SK-N-MC (cell line): Measurements from ENCODE around the gene MAP7.

Source experiments
- DNase-seq: peaks from one replicate; pipeline ENCODE4 v3.0.0-alpha.2; 2011; ENCODE audit warnings: low read depth, low spot score
- H3K27ac ChIP-seq: fragments of 200-600 bp; sonication (generic); 2 replicates; pipeline ENCODE4 v1.5.1; 2016; ENCODE audit warnings: mixed run types
- H3K36me3 ChIP-seq: fragments of 200-600 bp; sonication (generic); 2 replicates; pipeline ENCODE4 v1.6.1; 2017; ENCODE audit warnings: antibody characterized with exemption, low read length, mixed read lengths; ENCODE audit not compliant: insufficient read depth
- H3K4me3 ChIP-seq: fragments of 200-600 bp; sonication (generic); 2 replicates; pipeline ENCODE4 v1.5.1; 2016
- H3K9ac ChIP-seq: fragments of 200-600 bp; sonication (generic); 2 replicates; pipeline ENCODE4 v1.8.0; 2017; ENCODE audit warnings: mixed run types, mixed read lengths; ENCODE audit not compliant: insufficient read length
- H3K9me3 ChIP-seq: fragments of 200-600 bp; sonication (generic); 2 replicates; pipeline ENCODE4 v1.6.1; 2017; ENCODE audit warnings: low read depth, mild to moderate bottlenecking, antibody characterized with exemption, low read length, moderate library complexity, mixed read lengths
- EZH2 ChIP-seq: fragments of 200-600 bp; sonication (generic); IDR thresholded peaks from one replicate; pipeline ENCODE4 v1.6.1; 2017; ENCODE audit warnings: antibody characterized with exemption
- FOXP2 ChIP-seq: optimal IDR thresholded peaks from 2 replicates; pipeline ENCODE3; 2011; ENCODE audit warnings: mild to moderate bottlenecking, moderate library complexity; ENCODE audit not compliant: insufficient read depth; ENCODE audit errors: extremely low read length, control extremely low read depth
- POLR2AphosphoS5 ChIP-seq: IDR thresholded peaks from 2 replicates; pipeline ENCODE4 v1.6.1; 2012; ENCODE audit warnings: mild to moderate bottlenecking, low read depth, low read length, borderline replicate concordance

MAP7 gene

DNA sequence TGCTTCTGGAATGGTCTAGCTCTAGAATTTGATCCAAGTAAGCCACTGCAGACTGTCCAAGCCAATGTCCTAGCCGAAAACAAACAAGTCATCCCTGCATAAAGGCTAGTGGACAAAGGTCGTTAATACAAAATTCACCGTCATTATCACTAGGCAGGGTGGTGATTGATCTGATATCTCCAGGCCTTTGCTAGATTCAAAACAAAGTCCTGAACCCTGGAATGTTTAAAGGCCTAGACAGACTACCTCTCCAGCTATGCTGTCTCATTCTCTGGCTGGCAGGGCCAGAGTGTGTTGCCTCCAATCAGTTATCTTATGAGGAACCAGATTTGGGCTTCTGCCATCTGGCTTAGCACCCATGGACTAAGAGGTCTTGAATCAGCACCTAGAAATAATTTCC, 38.3 kb downstream of the MAP7 start:
- no peak overlapping the region for H3K27ac ChIP-seq
- no peaks in the 10 kb centered on the region for H3K9me3 ChIP-seq
- H3K36me3 ChIP-seq: no peaks in the 10 kb centered on the region
- no peak for DNase-seq
- no peak overlapping the region for H3K4me3 ChIP-seq
- TF ChIP-seq FOXP2: no peak
- TF ChIP-seq POLR2AphosphoS5: no peak
- TF ChIP-seq EZH2: no peak
- no peak overlapping the region for H3K9ac ChIP-seq

DNA sequence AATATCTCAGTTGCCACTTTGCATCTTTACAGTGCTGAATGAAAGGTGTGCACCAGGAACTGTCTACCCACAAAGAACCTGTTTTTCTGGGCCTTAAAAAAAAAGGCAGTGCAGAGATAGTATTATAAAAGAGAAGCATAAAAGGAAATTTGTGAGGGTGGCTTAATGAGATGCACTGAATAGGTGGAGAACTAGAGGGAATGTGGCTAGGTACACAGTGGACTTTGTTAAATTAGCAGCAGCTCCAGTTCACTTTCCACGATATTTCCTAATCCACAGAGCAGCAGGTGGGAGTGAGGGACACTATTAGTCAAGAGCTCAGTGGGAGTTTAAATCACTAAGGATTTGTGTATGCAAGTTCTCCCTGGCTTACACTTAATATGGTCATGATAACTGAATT, 38.8 kb downstream of the MAP7 start:
- no peak for DNase-seq
- no peaks in the 10 kb centered on the region for H3K36me3 ChIP-seq
- H3K9me3 ChIP-seq: no peaks in the 10 kb centered on the region
- no peak overlapping the region for H3K9ac ChIP-seq
- TF ChIP-seq POLR2AphosphoS5: no peak
- no peak for TF ChIP-seq FOXP2
- no peak for TF ChIP-seq EZH2
- H3K4me3 ChIP-seq: no peak overlapping the region
- H3K27ac ChIP-seq: no peak overlapping the region

DNA sequence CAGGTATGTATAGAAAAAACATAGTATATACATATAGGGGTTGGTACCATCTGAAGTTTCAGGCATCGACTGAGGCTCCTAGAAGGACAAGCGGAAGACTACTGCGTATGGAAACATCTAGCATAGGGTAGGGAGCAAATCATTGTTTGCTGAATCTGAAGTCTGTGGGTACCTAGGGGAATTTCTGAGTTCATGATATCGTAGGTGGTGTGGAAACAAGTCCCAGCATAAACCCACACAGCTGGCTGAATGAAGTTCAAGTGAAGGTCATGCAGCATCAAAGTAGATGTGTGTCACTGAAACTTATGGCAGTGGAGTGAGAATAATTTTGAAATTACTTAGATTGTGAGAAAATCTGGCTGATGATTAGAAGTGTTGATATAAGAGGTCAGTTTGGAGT, 39.4 kb downstream of the MAP7 start:
- no peaks in the 10 kb centered on the region for H3K9me3 ChIP-seq
- H3K9ac ChIP-seq: no peak overlapping the region
- H3K36me3 ChIP-seq: no peaks in the 10 kb centered on the region
- no peak overlapping the region for H3K4me3 ChIP-seq
- H3K27ac ChIP-seq: no peak overlapping the region
- no peak for TF ChIP-seq POLR2AphosphoS5
- no peak for DNase-seq

DNA sequence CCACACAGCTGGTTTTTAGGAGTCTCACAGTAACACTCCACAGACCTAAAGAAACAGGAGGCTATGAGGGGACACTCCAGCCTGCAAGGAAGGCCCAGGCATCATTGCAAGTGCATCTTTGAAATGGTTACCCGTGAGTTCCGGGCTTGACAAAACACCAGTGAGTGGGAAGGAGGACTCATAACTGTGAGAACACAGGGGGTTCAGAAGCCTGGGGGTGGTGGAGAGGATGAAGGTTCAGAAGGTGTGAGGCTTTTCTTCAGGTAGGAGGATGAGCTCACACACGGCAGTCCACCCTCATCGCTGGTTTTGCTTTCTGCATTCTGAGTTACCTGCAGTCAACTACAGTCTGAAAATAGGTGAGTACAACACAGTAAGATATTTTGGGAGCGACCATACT, 39.9 kb downstream of the MAP7 start:
- no peak overlapping the region for H3K9ac ChIP-seq
- H3K27ac ChIP-seq: no peak overlapping the region
- TF ChIP-seq EZH2 (no peak), POLR2AphosphoS5 (no peak)
- no peak for DNase-seq
- no peaks in the 10 kb centered on the region for H3K9me3 ChIP-seq
- no peaks in the 10 kb centered on the region for H3K36me3 ChIP-seq
- H3K4me3 ChIP-seq: no peak overlapping the region

GRCh38 chr6:136508725-136509392, 41.4 kb downstream of the MAP7 start:
- Histone ChIP-seq H3K4me3 (no peak overlapping the region), H3K36me3 (no peaks in the 10 kb centered on the region), H3K9ac (no peak overlapping the region), H3K27ac (no peak overlapping the region), H3K9me3 (no peaks in the 10 kb centered on the region)
- DNase-seq: no peak
- TF ChIP-seq FOXP2 (no peak), POLR2AphosphoS5 (no peak), EZH2 (no peak)

DNA sequence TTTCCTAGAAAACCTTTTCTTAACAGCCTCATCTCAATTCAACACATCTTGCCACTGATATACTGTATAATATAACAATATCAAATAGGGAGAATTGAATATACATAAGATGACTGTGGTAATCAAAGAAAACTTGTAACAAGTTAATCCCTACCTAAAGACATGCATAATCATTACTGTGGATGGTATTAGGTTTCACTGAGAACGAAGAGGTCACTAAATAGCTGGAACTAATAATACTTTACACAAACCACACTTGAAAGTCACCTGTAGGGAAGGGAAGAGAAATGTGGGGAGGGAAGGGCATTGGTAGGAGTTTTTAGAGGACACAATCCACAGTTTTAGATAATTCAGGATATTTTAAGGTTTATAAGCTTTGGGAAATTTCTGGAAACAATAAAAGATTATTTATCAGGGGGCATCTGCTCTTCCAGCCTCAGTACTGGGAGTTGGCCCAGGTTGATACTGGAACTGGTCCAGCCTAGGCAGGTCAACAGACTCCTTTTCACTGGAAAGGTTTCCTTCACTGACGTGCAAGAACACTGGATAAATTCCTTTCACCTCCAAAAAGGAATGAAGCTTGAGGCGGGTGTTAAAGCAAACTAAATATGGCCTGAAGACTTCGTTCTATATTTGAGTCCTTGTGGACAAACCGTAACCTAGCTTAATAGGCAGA, 44.0 kb downstream of the MAP7 start:
- no peak overlapping the region for H3K27ac ChIP-seq
- H3K36me3 ChIP-seq: no peaks in the 10 kb centered on the region
- no peak overlapping the region for H3K9ac ChIP-seq
- TF ChIP-seq POLR2AphosphoS5: no peak
- no peak for TF ChIP-seq FOXP2
- TF ChIP-seq EZH2: no peak
- no peak for DNase-seq
- no peaks in the 10 kb centered on the region for H3K9me3 ChIP-seq
- no peak overlapping the region for H3K4me3 ChIP-seq

GRCh38 chr6:136503303-136504029, 46.8 kb downstream of the MAP7 start:
- no peak for DNase-seq
- peak overlapping the region; percentile 33; the same call in 1 of the 2 replicates for H3K4me3 ChIP-seq
- H3K27ac ChIP-seq: peak overlapping the region; percentile 78; the same call in 1 of the 2 replicates
- no peak overlapping the region for H3K9ac ChIP-seq
- no peaks in the 10 kb centered on the region for H3K36me3 ChIP-seq
- no peak for TF ChIP-seq POLR2AphosphoS5
- TF ChIP-seq FOXP2: no peak
- no peak for TF ChIP-seq EZH2
- H3K9me3 ChIP-seq: no peaks in the 10 kb centered on the region

GRCh38 chr6:136502786-136503185, 47.4 kb downstream of the MAP7 start:
- DNase-seq: peak; percentile 66
- TF ChIP-seq POLR2AphosphoS5 (peak; percentile 36; the same call in 1 of the 2 replicates), FOXP2 (no peak)
- H3K4me3 ChIP-seq: peak overlapping the region; percentile 33; the same call in 1 of the 2 replicates
- no peaks in the 10 kb centered on the region for H3K36me3 ChIP-seq
- peak overlapping the region; percentile 78; the same call in 1 of the 2 replicates for H3K27ac ChIP-seq
- no peaks in the 10 kb centered on the region for H3K9me3 ChIP-seq
- no peak overlapping the region for H3K9ac ChIP-seq
